Vagina (tissue), 2 donors: ENCODE results near the gene ATP6V0E2.

Source experiments
- POLR2AphosphoS5 ChIP-seq, 2 donors: sonication (generic); formaldehyde crosslinking; IDR thresholded peaks; one replicate each; pipeline ENCODE4 v1.9.0; 2017; ENCODE audit warnings: antibody characterized with exemption in 2 of 2, mild to moderate bottlenecking in 2 of 2, low read depth in 1 of 2; ENCODE audit not compliant: insufficient read depth in 1 of 2
- TF ChIP-seq, protein P1 (sequence below), 3 experiments: fragments of 450-650 bp in 2 of 3; fragments of 200-600 bp in 1 of 3; sonication (generic) in 1 of 3; IDR thresholded peaks; one replicate each; pipeline ENCODE4 v1.5.1; 2017 to 2019; ENCODE audit warnings: antibody characterized with exemption in 3 of 3, mild to moderate bottlenecking in 2 of 3, moderate library complexity in 2 of 3

GRCh38 chr7:149882248-149883047 is 8.7 kb downstream of the ATP6V0E2 start:
- TF ChIP-seq POLR2AphosphoS5 (IDR thresholded peaks at IDR 0.05; ENCODE audit: insufficient read depth in 1 of 2, low read depth in 1 of 2): no peak
- TF ChIP-seq, protein P1, sequence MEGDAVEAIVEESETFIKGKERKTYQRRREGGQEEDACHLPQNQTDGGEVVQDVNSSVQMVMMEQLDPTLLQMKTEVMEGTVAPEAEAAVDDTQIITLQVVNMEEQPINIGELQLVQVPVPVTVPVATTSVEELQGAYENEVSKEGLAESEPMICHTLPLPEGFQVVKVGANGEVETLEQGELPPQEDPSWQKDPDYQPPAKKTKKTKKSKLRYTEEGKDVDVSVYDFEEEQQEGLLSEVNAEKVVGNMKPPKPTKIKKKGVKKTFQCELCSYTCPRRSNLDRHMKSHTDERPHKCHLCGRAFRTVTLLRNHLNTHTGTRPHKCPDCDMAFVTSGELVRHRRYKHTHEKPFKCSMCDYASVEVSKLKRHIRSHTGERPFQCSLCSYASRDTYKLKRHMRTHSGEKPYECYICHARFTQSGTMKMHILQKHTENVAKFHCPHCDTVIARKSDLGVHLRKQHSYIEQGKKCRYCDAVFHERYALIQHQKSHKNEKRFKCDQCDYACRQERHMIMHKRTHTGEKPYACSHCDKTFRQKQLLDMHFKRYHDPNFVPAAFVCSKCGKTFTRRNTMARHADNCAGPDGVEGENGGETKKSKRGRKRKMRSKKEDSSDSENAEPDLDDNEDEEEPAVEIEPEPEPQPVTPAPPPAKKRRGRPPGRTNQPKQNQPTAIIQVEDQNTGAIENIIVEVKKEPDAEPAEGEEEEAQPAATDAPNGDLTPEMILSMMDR (IDR thresholded peaks at IDR 0.05): no peak
